ENCODE data around the gene BUB1B.

BUB1B gene

GRCh38 chr15:40256638-40257235 is 95.9 kb downstream of the BUB1B start:
- H3K4me3 ChIP-seq (ENCODE audit: low read length), result no peak overlapping the region
- no peak for TF ChIP-seq ZNF274 (IDR thresholded peaks at IDR 0.05; ENCODE audit: low read depth, low read length)

GRCh38 chr15:40257656-40258450 is 97.0 kb downstream of the BUB1B start:
- no peak for TF ChIP-seq ZNF274 (IDR thresholded peaks at IDR 0.05; ENCODE audit: low read depth, low read length)
- no peak overlapping the region for H3K4me3 ChIP-seq (ENCODE audit: low read length)

- no peak overlapping the region for H3K4me3 ChIP-seq (ENCODE audit: low read length)
- no peak for TF ChIP-seq ZNF274 (IDR thresholded peaks at IDR 0.05; ENCODE audit: low read depth, low read length)
Observed at GRCh38 chr15:40258544-40258943, 97.7 kb downstream of the BUB1B start.

- no peak for TF ChIP-seq ZNF274 (IDR thresholded peaks at IDR 0.05; ENCODE audit: low read depth, low read length)
- H3K4me3 ChIP-seq (ENCODE audit: low read length), result no peak overlapping the region
Observed at GRCh38 chr15:40259021-40259420, 98.2 kb downstream of the BUB1B start.

GRCh38 chr15:40263024-40263754 is 102.3 kb downstream of the BUB1B start:
- H3K4me3 ChIP-seq (ENCODE audit: low read length), result no peak overlapping the region
- TF ChIP-seq ZNF274 (IDR thresholded peaks at IDR 0.05; ENCODE audit: low read depth, low read length), result no peak

- TF ChIP-seq ZNF274 (IDR thresholded peaks at IDR 0.05; ENCODE audit: low read depth, low read length), result no peak
- no peak overlapping the region for H3K4me3 ChIP-seq (ENCODE audit: low read length)
Observed at GRCh38 chr15:40264321-40265153, 103.7 kb downstream of the BUB1B start.

- no peak for TF ChIP-seq ZNF274 (IDR thresholded peaks at IDR 0.05; ENCODE audit: low read depth, low read length)
- H3K4me3 ChIP-seq (ENCODE audit: low read length), result no peak overlapping the region
Observed at GRCh38 chr15:40265355-40265754, 104.5 kb downstream of the BUB1B start.

- no peak for TF ChIP-seq ZNF274 (IDR thresholded peaks at IDR 0.05; ENCODE audit: low read depth, low read length)
- H3K4me3 ChIP-seq (ENCODE audit: low read length), result no peak overlapping the region
Observed at GRCh38 chr15:40265875-40266274, 105.0 kb downstream of the BUB1B start.

GRCh38 chr15:40266828-40267304 is 106.0 kb downstream of the BUB1B start:
- no peak overlapping the region for H3K4me3 ChIP-seq (ENCODE audit: low read length)
- no peak for TF ChIP-seq ZNF274 (IDR thresholded peaks at IDR 0.05; ENCODE audit: low read depth, low read length)

- TF ChIP-seq ZNF274 (IDR thresholded peaks at IDR 0.05; ENCODE audit: low read depth, low read length), result no peak
- no peak overlapping the region for H3K4me3 ChIP-seq (ENCODE audit: low read length)
Observed at GRCh38 chr15:40267670-40268069, 106.8 kb downstream of the BUB1B start.

GRCh38 chr15:40269604-40270003 is 108.7 kb downstream of the BUB1B start:
- TF ChIP-seq ZNF274 (IDR thresholded peaks at IDR 0.05; ENCODE audit: low read depth, low read length), result no peak
- no peak overlapping the region for H3K4me3 ChIP-seq (ENCODE audit: low read length)

GRCh38 chr15:40270246-40270995 is 109.6 kb downstream of the BUB1B start:
- no peak overlapping the region for H3K4me3 ChIP-seq (ENCODE audit: low read length)
- TF ChIP-seq ZNF274 (IDR thresholded peaks at IDR 0.05; ENCODE audit: low read depth, low read length), result no peak
